Nephron (organoid): Measurements from ENCODE around the gene CALML5.

Source experiments
- H3K27ac Mint-ChIP-seq, 3 experiments: 2 replicates each; pipeline ENCODE4 v1.8.0; 2020; ENCODE audit warnings: mixed read lengths in 3 of 3, mild to moderate bottlenecking in 2 of 3, moderate library complexity in 1 of 3
- H3K27me3 Mint-ChIP-seq: 2 replicates; pipeline ENCODE4 v1.8.0; 2021; ENCODE audit warnings: low read depth, mild to moderate bottlenecking, moderate library complexity, mixed read lengths
- H3K36me3 Mint-ChIP-seq: 2 replicates; pipeline ENCODE4 v1.8.0; 2020; ENCODE audit warnings: low read depth, mixed read lengths
- H3K4me1 Mint-ChIP-seq: 2 replicates; pipeline ENCODE4 v1.8.0; 2020; ENCODE audit warnings: mixed read lengths
- H3K4me3 Mint-ChIP-seq, 3 experiments: 2 replicates each; pipeline ENCODE4 v1.8.0; 2020; ENCODE audit warnings: mild to moderate bottlenecking in 3 of 3, mixed read lengths in 3 of 3, moderate library complexity in 2 of 3
- H3K9me3 Mint-ChIP-seq: 2 replicates; pipeline ENCODE4 v1.8.0; 2020; ENCODE audit warnings: mixed read lengths
- TF ChIP-seq, protein P1 (sequence below), 3 experiments: fragments of 200-600 bp; sonication (generic); IDR thresholded peaks; one replicate each; pipeline ENCODE4 v1.5.0; 2021; ENCODE audit warnings: antibody characterized with exemption in 3 of 3; ENCODE audit not compliant: unreplicated experiment in 3 of 3

CALML5 gene

DNA sequence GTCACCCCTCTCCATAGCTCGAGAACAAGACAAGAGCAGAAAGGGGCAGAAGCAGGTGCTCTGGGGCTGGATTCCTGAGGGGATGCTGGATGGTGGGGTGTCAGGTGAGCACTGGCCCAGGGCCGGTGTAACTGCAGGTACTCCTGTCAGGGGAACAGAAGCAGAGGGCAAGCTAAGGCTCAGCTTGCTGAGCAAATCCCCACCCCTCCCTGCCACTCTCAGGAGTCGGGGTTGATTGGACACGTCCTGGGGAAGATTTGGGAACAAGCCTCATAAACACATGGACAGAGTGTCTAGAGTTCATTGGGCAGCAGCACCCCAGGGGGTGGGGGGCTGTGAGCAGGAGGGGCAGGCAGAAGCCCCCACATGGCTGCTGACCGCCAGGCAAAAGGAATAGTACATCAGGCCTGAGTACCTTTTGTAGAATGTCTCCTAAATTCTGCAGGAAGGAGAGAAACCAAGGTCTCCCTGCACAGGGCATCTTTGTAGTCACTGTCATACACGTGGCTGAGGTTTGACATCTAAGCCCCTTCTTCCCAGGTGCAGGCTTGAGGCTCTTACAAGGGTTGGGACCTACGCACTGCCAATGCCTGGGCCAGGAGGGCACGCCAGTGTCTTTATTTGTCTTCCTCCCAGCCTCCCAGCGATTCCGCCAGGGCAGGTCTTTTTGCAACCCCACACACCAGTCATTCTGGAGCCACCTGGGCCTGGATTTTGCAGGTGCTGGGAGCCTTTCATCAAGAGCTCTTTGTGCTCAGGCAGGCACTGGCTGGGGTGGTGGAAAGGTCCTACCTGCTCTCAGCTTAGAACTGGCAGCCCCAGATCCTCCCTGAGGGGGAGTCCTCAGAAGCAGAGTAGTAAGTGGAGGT, 28.2 kb upstream of the CALML5 start:
- H3K4me3 Mint-ChIP-seq = no peak overlapping the region
- peaks cover 43% of the 10 kb centered on the region for H3K4me1 Mint-ChIP-seq
- peaks cover 6% of the 10 kb centered on the region for H3K27me3 Mint-ChIP-seq
- TF ChIP-seq, protein P1, sequence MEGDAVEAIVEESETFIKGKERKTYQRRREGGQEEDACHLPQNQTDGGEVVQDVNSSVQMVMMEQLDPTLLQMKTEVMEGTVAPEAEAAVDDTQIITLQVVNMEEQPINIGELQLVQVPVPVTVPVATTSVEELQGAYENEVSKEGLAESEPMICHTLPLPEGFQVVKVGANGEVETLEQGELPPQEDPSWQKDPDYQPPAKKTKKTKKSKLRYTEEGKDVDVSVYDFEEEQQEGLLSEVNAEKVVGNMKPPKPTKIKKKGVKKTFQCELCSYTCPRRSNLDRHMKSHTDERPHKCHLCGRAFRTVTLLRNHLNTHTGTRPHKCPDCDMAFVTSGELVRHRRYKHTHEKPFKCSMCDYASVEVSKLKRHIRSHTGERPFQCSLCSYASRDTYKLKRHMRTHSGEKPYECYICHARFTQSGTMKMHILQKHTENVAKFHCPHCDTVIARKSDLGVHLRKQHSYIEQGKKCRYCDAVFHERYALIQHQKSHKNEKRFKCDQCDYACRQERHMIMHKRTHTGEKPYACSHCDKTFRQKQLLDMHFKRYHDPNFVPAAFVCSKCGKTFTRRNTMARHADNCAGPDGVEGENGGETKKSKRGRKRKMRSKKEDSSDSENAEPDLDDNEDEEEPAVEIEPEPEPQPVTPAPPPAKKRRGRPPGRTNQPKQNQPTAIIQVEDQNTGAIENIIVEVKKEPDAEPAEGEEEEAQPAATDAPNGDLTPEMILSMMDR (IDR thresholded peaks at IDR 0.05; ENCODE audit: unreplicated experiment in 3 of 3) = no peak
- peaks cover 4% of the 10 kb centered on the region for H3K9me3 Mint-ChIP-seq
- H3K36me3 Mint-ChIP-seq = no peaks in the 10 kb centered on the region
- no peak overlapping the region for H3K27ac Mint-ChIP-seq

DNA sequence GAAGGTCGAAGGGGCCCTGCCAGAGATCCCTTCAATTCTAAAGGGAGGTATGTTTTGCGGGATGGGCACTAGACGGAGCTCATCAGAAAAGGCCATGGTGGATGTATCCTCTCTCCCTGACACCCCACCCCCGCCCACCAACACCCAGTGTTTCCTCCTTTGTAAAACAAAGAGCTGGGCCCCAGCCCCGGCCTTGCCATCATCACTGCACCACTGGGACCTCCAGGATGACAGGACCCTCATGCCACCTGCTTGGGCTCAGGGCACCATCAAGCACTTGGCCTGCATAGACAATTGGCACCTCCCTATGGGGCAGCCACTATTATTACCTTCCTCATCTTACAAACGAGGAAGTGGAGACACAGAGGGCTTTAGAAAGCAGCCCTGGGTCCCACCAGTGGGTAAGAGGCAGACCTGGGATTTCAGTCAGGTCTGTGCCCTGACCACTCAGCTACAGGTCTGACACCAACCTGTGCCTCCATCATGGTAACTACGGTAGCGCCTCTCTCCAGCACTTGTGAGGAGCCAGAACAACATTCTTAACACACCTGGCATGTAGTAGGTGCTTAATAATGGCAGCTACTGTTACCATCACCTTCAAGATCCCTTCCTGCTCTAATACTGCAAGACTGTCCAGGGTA, 27.4 kb upstream of the CALML5 start:
- Mint-ChIP-seq H3K36me3 (no peaks in the 10 kb centered on the region), H3K27me3 (peaks cover 5% of the 10 kb centered on the region), H3K9me3 (peaks cover 4% of the 10 kb centered on the region), H3K4me3 (no peak overlapping the region), H3K4me1 (peaks cover 36% of the 10 kb centered on the region), H3K27ac (no peak overlapping the region)
- TF ChIP-seq, protein P1 (IDR thresholded peaks at IDR 0.05; ENCODE audit: unreplicated experiment in 3 of 3) = no peak

DNA sequence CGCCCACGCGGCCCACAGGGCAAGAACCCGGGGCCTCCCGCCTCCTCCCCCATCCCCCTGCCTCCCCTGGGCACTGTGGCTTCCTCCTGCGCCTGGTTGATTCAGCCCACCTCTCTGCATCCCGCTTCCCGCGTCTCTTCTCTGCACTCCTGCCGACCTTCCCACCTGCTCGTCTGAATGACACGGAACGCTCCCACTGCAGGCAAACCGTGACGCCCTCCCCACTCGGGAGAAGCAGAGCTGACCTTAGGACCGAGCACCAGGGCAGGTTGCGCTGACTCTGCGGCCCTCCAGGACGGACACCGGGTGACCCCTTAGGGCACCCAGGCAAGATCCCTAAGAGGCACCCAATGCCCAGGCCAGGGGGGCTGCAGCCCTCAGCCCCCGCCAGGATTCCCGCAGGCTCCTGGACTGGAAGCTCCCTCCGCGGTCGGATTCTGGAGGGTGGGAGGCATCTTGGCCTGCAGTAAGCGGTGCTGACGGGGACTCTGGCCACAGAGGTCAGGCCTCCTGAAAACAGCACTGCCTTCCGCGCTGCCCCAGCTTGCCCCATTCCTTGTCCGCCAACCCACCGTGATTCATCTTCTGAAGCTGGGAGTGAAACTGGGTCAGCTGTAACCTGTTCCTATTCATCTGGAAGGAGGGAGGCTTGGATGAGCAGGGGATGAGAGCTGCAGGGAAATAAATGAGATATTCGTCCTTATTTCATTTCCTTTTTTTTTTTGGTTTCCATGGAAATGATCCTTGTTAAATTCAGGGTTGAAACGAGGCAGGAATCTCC, 26.4 kb upstream of the CALML5 start:
- no peaks in the 10 kb centered on the region for H3K36me3 Mint-ChIP-seq
- H3K4me3 Mint-ChIP-seq = no peak overlapping the region
- H3K27ac Mint-ChIP-seq = peak overlapping the region in 1 of 3 experiments; percentile 66
- peaks cover 25% of the 10 kb centered on the region for H3K4me1 Mint-ChIP-seq
- H3K9me3 Mint-ChIP-seq = peaks cover 2% of the 10 kb centered on the region
- H3K27me3 Mint-ChIP-seq = peaks cover 5% of the 10 kb centered on the region
- TF ChIP-seq, protein P1 (IDR thresholded peaks at IDR 0.05; ENCODE audit: unreplicated experiment in 3 of 3) = no peak

DNA sequence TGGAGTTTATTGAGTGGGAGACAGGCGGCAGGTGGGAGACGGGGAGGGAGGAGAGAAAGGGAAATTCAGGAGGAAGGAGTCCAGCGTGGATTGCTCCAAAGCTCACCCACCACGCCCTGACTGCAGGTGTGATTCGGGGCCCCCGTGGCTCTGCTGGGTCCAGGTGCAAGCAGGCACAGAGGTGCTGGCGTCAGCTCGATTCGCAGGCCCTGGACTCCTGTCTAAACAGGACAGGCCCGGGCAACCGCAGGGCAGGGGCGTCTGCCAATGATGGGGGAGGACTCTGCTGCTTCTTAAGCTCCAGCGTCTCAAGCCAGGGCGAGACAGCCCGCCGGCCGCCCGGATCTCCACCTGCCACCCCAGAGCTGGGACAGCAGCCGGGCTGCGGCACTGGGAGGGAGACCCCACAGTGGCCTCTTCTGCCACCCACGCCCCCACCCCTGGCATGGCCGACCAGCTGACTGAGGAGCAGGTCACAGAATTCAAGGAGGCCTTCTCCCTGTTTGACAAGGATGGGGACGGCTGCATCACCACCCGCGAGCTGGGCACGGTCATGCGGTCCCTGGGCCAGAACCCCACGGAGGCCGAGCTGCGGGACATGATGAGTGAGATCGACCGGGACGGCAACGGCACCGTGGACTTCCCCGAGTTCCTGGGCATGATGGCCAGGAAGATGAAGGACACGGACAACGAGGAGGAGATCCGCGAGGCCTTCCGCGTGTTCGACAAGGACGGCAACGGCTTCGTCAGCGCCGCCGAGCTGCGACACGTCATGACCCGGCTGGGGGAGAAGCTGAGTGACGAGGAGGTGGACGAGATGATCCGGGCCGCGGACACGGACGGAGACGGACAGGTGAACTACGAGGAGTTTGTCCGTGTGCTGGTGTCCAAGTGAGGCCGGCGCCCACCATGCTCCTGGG, 25.5 kb upstream of the CALML5 start, which contains the start of gene CALML3:
Gene CALML3 (plus strand): TSS at position 321 of the 920 bp plus-strand sequence. CDS start 125 bp downstream, at position 446.
- H3K9me3 Mint-ChIP-seq = no peaks in the 10 kb centered on the region
- peaks cover 5% of the 10 kb centered on the region for H3K27me3 Mint-ChIP-seq
- H3K4me3 Mint-ChIP-seq = no peak within 1 kb of the TSS
- TF ChIP-seq, protein P1 (IDR thresholded peaks at IDR 0.05; ENCODE audit: unreplicated experiment in 3 of 3) = no peak
- peak within 1 kb of the TSS in 2 of 3 experiments; percentile 13 to 53 for H3K27ac Mint-ChIP-seq
- no peaks in the 10 kb centered on the region for H3K36me3 Mint-ChIP-seq
- peaks cover 17% of the 10 kb centered on the region for H3K4me1 Mint-ChIP-seq
